GM12878 (cell line): Measurements from ENCODE around the gene SMIM35. TPM values are rescaled to one million over a fixed set of nuclear protein-coding genes. Genes with fewer than 3 reads are reported as not detected.
A peak's percentile ranks its signal among the peaks of the same experiment; 100 is the strongest.

Experiments used
- ATAC-seq: fragments of 200-7000 bp; cut with Tn5 transposase; 3 replicates; pipeline ENCODE4 v1.9.1; 2020; ENCODE audit warnings: mild to moderate bottlenecking, moderate library complexity
- BruUV-seq: library from RNA; stranded (reverse); fragments of 400-500 nt; replicated peaks from 2 replicates; lab custom pipeline; 2021; lab: Mats Ljungman, UMichigan
- CTCF ChIA-PET: fragments of 300-600 bp; sonication (Branson Sonifier 250); formaldehyde crosslinking; extraction: SDS; loops from one replicate; lab custom pipeline; 2021; ENCODE audit warnings: inconsistent platforms; lab: Yijun Ruan, JAX
- POLR2A ChIA-PET: fragments of 350-600 bp; formaldehyde crosslinking; extraction: SDS; loops from one replicate; lab custom pipeline; 2021; ENCODE audit warnings: inconsistent platforms; lab: Charles Lee
- RAD21 ChIA-PET: fragments of 300-600 bp; sonication (Branson Sonifier 250); formaldehyde crosslinking; loops from one replicate; lab custom pipeline; 2023; ENCODE audit warnings: antibody characterized with exemption; ENCODE audit not compliant: unreplicated experiment; lab: Charles Lee
- SMC1A ChIA-PET: fragments of 300-600 bp; sonication (Branson Sonifier 250); formaldehyde crosslinking; loops from one replicate; lab custom pipeline; 2023; ENCODE audit not compliant: unreplicated experiment, uncharacterized antibody; lab: Charles Lee
- DNase-seq: peaks from one replicate; pipeline ENCODE4 v3.0.0-alpha.2; 2011; ENCODE audit warnings: low read depth, low spot score
- FAIRE-seq: peaks from 3 replicates; lab custom pipeline; 2011; peaks lifted over from hg19 to GRCh38; lab: Jason Lieb, UNC
- H2AFZ ChIP-seq: 2 replicates; pipeline ENCODE4 v1.6.0; 2011; ENCODE audit warnings: low read depth, low read length, control low read depth; ENCODE audit not compliant: control insufficient read depth
- H3K27ac ChIP-seq: 2 replicates; pipeline ENCODE4 v1.5.1; 2011; ENCODE audit warnings: control low read depth; ENCODE audit not compliant: control insufficient read depth, insufficient read depth
- H3K27me3 ChIP-seq, 2 experiments: replicated peaks in 1 of 2; 2 replicates each; pipeline versions ENCODE4 v1.6.0 to v1.6.1; 2011; ENCODE audit warnings: low read length in 1 of 2; ENCODE audit not compliant: control insufficient read depth in 2 of 2, insufficient read depth in 2 of 2
- H3K36me3 ChIP-seq, 2 experiments: 2 replicates each; pipeline ENCODE4 v1.5.1; 2011; ENCODE audit warnings: low read length in 1 of 2; ENCODE audit not compliant: control insufficient read depth in 2 of 2, insufficient read depth in 2 of 2
- H3K4me1 ChIP-seq: 2 replicates; pipeline ENCODE4 v1.6.1; 2011; ENCODE audit warnings: mild to moderate bottlenecking, low read length, moderate library complexity, mixed read lengths; ENCODE audit not compliant: control insufficient read depth, insufficient read depth
- H3K4me2 ChIP-seq: 2 replicates; pipeline ENCODE4 v1.6.0; 2011; ENCODE audit warnings: control low read depth; ENCODE audit not compliant: control insufficient read depth, insufficient read depth
- H3K4me3 ChIP-seq: fragments of 200-600 bp; sonication (generic); 2 replicates; pipeline ENCODE4 v1.5.1; 2016
- H3K79me2 ChIP-seq: 2 replicates; pipeline ENCODE4 v1.6.0; 2011; ENCODE audit warnings: low read length; ENCODE audit not compliant: control insufficient read depth, insufficient read depth
- H3K9ac ChIP-seq: 2 replicates; pipeline ENCODE4 v1.8.0; 2011; ENCODE audit warnings: low read length, control low read depth, mixed read lengths; ENCODE audit not compliant: control insufficient read depth, insufficient read depth
- H3K9me3 ChIP-seq: replicated peaks from 3 replicates; pipeline ENCODE4 v1.5.1; 2011; ENCODE audit warnings: mild to moderate bottlenecking, low read length; ENCODE audit not compliant: control insufficient read depth, insufficient read depth
- H4K20me1 ChIP-seq: 2 replicates; pipeline ENCODE4 v1.6.0; 2011; ENCODE audit not compliant: control insufficient read depth, insufficient read depth
- DPF2 ChIP-seq: fragments of 450-650 bp; IDR thresholded peaks from 2 replicates; pipeline ENCODE4 v1.6.1; 2017; ENCODE audit warnings: mild to moderate bottlenecking
- HDGF ChIP-seq: fragments of 450-650 bp; IDR thresholded peaks from 2 replicates; pipeline ENCODE4 v1.6.1; 2016; ENCODE audit warnings: antibody characterized with exemption
- MEF2B ChIP-seq: fragments of 450-650 bp; IDR thresholded peaks from 2 replicates; pipeline ENCODE4 v1.6.1; 2018; ENCODE audit warnings: mild to moderate bottlenecking, moderate library complexity; ENCODE audit not compliant: partially characterized antibody, poor library complexity, severe bottlenecking
- USF2 ChIP-seq: IDR thresholded peaks from 2 replicates; pipeline ENCODE4 v1.6.1; 2011; ENCODE audit warnings: low read depth, low read length, improper control_type of control experiment, borderline replicate concordance
- ZBED1 ChIP-seq: IDR thresholded peaks from 2 replicates; pipeline ENCODE4 v1.6.1; 2016; ENCODE audit warnings: borderline replicate concordance
- ZBTB40 ChIP-seq: fragments of 450-650 bp; IDR thresholded peaks from 2 replicates; pipeline ENCODE4 v1.6.1; 2016; ENCODE audit warnings: mild to moderate bottlenecking, moderate library complexity, borderline replicate concordance
- ZNF24 ChIP-seq: fragments of 450-650 bp; IDR thresholded peaks from 2 replicates; pipeline ENCODE4 v1.6.1; 2017; ENCODE audit warnings: antibody characterized with exemption, mild to moderate bottlenecking
- WGBS: methylation state at CpG from one replicate; pipeline ENCODE4 v1.1.6; 2016; ENCODE audit warnings: low lambda C conversion rate; ENCODE audit not compliant: insufficient replicate concordance, insufficient coverage; ENCODE audit errors: missing lambda C conversion rate; 5-methylcytosine and 5-hydroxymethylcytosine counted together
- in situ Hi-C: fragments of 300-500 bp; cut with MboI; formaldehyde crosslinking; loops from 9 replicates; pipeline ENCODE4 v1.14.3; 2018; ENCODE audit warnings: mixed read lengths
- intact Hi-C: fragments of 100-400 bp; cut with micrococcal nuclease; formaldehyde crosslinking; loops from one replicate; pipeline ENCODE4 v1.14.2; 2022; ENCODE audit not compliant: unreplicated experiment
- polyA plus RNA-seq, 11 experiments: library from polyadenylated mRNA; depleted of rRNA in 4 of 11; unstranded in 6 of 11; stranded (reverse) in 5 of 11; fragments of >200 nt; fragmentation: Nextera tagmentation in 4 of 11; fragmentation: Illumina TruSeq in 1 of 11; extraction: Ambion mirVana in 4 of 11; extraction: Trizol in 1 of 11; gene quantifications; 1 replicate in 1 of 11; 2 replicates in 10 of 11; pipeline versions ENCODE4 v1.2.1 to v1.2.3, GENCODE V29; 2011 to 2016; ENCODE audit warnings: inconsistent platforms in 2 of 11, missing spikeins in 2 of 11, low read depth in 1 of 11
- total RNA-seq, 4 experiments: library from RNA; depleted of rRNA in 3 of 4; stranded (reverse); fragments of >200 nt in 3 of 4; fragmentation: Illumina TruSeq in 1 of 4; extraction: Trizol in 1 of 4; gene quantifications; 2 replicates each; pipeline versions ENCODE4 v1.2.1 to v1.2.3, GENCODE V29; 2013 to 2021

SMIM35 gene
- total and polyA plus RNA-seq, 10 of the 15 experiments (the other 5 are each of a cell fraction or from before 2014, with no cell fraction given) = 0.02 to 1.1 (median 0.05) TPM; not detected in 5

- H3K4me3 ChIP-seq = no peak overlapping the region
- no peak for DNase-seq
- peaks cover 15% of the 10 kb centered on the region; the same call in 2 of the 3 replicates for H3K9me3 ChIP-seq
- H3K27me3 ChIP-seq = peaks cover 0 to 4% of the 10 kb centered on the region in 2 experiments; a peak in 1 of 4 replicates
- no peak overlapping the region for H3K4me2 ChIP-seq
- no TSS peak for BruUV-seq
- H3K9ac ChIP-seq = no peak overlapping the region
- FAIRE-seq = no peak
- in situ Hi-C loops (no loop called here), intact Hi-C loops (no loop called here)
- CTCF ChIA-PET = interaction anchor here (0.6 to 2.2 kb wide), 9 partner anchors 27 to 275 kb away, joined by 3 to 7 read pairs (median 4); no protein-coding TSS in a partner anchor
- POLR2A ChIA-PET = interaction anchor here (0.6 to 1.5 kb wide), 4 partner anchors 13 to 95 kb away, joined by 3 read pairs; no protein-coding TSS in a partner anchor
- H4K20me1 ChIP-seq = no peaks in the 10 kb centered on the region
- RAD21 ChIA-PET = interaction anchor here (1.0 to 1.5 kb wide), 3 partner anchors 30 to 39 kb away, joined by 3 to 6 read pairs (median 5); no protein-coding TSS in a partner anchor
- H3K79me2 ChIP-seq = no peaks in the 10 kb centered on the region
- ATAC-seq = peak; percentile 52
- SMC1A ChIA-PET = interaction anchor here (0.6 to 2.1 kb wide), 15 partner anchors 8 to 277 kb away, joined by 3 to 5 read pairs (median 3); no protein-coding TSS in a partner anchor
- no peak overlapping the region for H3K27ac ChIP-seq
- peak; percentile 49 for TF ChIP-seq MEF2B
- no peak for TF ChIP-seq HDGF
- WGBS = 34% methylated on average over 20 of the region's 21 CpGs
- no peaks in the 10 kb centered on the region for H3K36me3 ChIP-seq
- no peaks in the 10 kb centered on the region for H3K4me1 ChIP-seq
- H2AFZ ChIP-seq = no peak overlapping the region
These were observed 3.7 kb downstream of the SMIM35 start for GRCh38 chr11:118082880-118083552.

DNA sequence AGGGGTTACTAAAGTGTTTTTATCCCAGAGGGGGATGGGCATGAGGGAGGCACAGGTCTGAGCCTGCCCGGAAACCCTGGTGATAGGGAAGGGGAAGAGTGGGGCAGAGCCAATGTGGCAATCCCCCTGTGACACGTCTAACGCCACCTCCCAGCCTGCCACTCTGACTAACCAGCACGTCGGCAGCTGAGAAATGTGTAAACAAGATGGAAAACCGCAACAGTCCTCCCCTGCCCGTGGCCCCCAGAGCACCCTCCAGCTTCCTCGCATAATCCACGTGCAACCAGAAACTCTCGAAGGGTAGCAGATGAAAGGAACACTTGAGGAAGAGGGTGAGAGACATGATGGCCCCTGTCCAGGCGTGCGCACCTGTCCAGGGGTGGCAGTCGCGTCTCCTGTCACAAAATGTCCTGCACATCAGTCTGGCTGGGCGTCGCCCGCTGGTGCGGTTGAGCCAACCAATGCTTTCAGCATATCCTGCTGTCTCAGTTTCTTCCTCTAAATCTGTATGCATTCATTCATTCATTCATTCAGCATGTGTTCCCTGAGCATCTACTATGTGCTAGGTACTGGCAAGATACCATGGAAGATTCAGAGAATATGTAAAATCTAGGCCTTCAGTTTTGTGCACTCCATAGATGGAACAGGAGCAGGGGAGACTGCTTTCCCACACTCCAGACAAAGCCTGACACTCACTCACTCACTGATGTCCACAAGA is 5.4 kb downstream of the SMIM35 start:
- H3K4me2 ChIP-seq = no peak overlapping the region
- no peaks in the 10 kb centered on the region for H3K36me3 ChIP-seq
- H3K4me1 ChIP-seq = no peaks in the 10 kb centered on the region
- ATAC-seq = no peak
- FAIRE-seq = no peak
- H3K9ac ChIP-seq = no peak overlapping the region
- ChIA-PET SMC1A (interaction anchor here (1.2 to 2.1 kb wide), 2 partner anchors 10 to 32 kb away, joined by 3 to 5 read pairs; no protein-coding TSS in a partner anchor), CTCF (interaction anchor here (0.9 to 1.6 kb wide), 2 partner anchors 134 to 238 kb away, joined by 3 to 4 read pairs; no protein-coding TSS in a partner anchor), POLR2A (no interaction called here), RAD21 (no interaction called here)
- H3K9me3 ChIP-seq = peaks cover 5% of the 10 kb centered on the region; the same call in 1 of the 3 replicates
- in situ Hi-C loops (no loop called here), intact Hi-C loops (no loop called here)
- BruUV-seq = no TSS peak
- 41% methylated on average over 18 of the region's 18 CpGs for WGBS
- no peak overlapping the region for H3K27ac ChIP-seq
- no peak overlapping the region for H3K4me3 ChIP-seq
- no peaks in the 10 kb centered on the region for H3K79me2 ChIP-seq
- H3K27me3 ChIP-seq = peaks cover 1 to 4% of the 10 kb centered on the region in 2 experiments; a peak in 2 of 4 replicates
- H4K20me1 ChIP-seq = no peaks in the 10 kb centered on the region
- no peak overlapping the region for H2AFZ ChIP-seq
- no peak for DNase-seq
- TF ChIP-seq ZNF24 (peak; percentile 74; the same call in 1 of the 2 replicates), USF2 (no peak), ZBED1 (no peak), DPF2 (no peak), ZBTB40 (no peak)
